ENCODE results near the gene CT47C1. TPM values are rescaled to one million over a fixed set of nuclear protein-coding genes. Genes with fewer than 3 reads are reported as not detected.
A peak's percentile ranks its signal among the peaks of the same experiment; 100 is the strongest.

CT47C1 gene
- total and polyA plus RNA-seq, 2 experiments from 2014 or later: not detected

DNA sequence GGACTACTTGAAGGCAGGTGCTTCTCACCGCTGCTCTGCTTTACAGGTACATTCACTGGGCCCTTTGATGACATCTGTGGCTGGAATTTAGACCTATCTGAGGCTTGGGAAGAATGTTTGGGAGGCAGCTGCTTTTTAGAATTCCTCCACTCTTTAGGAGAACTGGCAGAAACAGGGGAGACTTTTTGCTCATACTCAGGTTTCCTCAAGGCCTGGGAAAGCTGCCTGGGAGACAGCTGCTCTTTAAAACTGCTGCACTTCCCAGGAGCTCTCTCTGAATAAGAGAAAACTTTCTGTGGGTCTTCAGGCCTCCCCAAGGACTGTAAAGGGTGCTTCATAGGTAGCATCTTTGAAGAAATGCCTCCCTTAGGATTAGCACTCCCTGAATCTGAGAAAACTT, 14.3 kb downstream of the CT47C1 start:
- Histone ChIP-seq H3K9me3 (ENCODE audit: low read depth) (no peaks in the 10 kb centered on the region), H3K27me3 (replicated peaks; ENCODE audit: insufficient read depth) (peaks cover 5% of the 10 kb centered on the region; the same call in 1 of the 2 replicates), H3K36me3 (ENCODE audit: low read depth) (no peaks in the 10 kb centered on the region), H3K79me2 (ENCODE audit: insufficient read depth) (no peaks in the 10 kb centered on the region), H3F3A (ENCODE audit: insufficient read depth) (no peaks in the 10 kb centered on the region), H3K9me2 (ENCODE audit: insufficient read depth) (no peaks in the 10 kb centered on the region), H3K4me1 (ENCODE audit: insufficient read depth) (no peaks in the 10 kb centered on the region), H4K20me1 (ENCODE audit: insufficient read depth) (no peaks in the 10 kb centered on the region), H3K4me2 (ENCODE audit: unreplicated experiment) (no peak overlapping the region), H3K27ac (no peak overlapping the region), H2AFZ (no peak overlapping the region), H3K4me3 (no peak overlapping the region), H3K9ac (no peak overlapping the region)
- WGBS, 2 experiments (ENCODE audit: low coverage in 1 of 2, low lambda C conversion rate in 2 of 2, missing lambda C conversion rate in 2 of 2): 50 to 58% methylated on average over 1 of the region's 1 CpG
- in situ Hi-C loops (cut with MboI): no loop called here
- no peak for DNase-seq
- TF ChIP-seq EZH2 (IDR thresholded peaks at IDR 0.05; ENCODE audit: insufficient read depth, poor library complexity, severe bottlenecking): no peak
- TF ChIP-seq EZH2phosphoT487 (IDR thresholded peaks at IDR 0.05; ENCODE audit: insufficient read depth, low read depth): no peak

DNA sequence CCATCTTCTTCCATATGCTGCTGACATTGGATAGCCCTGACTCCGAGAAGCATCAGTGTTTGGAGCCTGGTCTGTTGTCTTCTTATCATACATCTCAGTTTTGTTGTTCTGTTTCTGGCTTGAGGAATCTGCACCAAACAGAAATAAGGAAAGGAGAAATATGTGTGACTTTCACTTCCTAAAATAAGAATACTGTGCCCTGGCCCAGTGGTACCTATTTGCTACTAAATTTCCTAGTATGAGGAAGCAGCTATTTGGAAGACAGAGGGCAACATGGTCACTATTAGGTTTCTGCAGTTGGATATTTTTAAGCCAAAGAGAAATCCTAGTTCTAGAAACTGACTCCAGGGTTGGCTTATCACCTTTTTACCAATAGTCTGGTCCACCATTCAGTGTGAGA, 16.8 kb downstream of the CT47C1 start:
- Histone ChIP-seq H3K9me3 (ENCODE audit: low read depth) (no peaks in the 10 kb centered on the region), H3K9me2 (ENCODE audit: insufficient read depth) (no peaks in the 10 kb centered on the region), H3K4me3 (no peak overlapping the region), H3K79me2 (ENCODE audit: insufficient read depth) (no peaks in the 10 kb centered on the region), H2AFZ (no peak overlapping the region), H3K27ac (no peak overlapping the region), H3K27me3 (replicated peaks; ENCODE audit: insufficient read depth) (peaks cover 5% of the 10 kb centered on the region; the same call in 1 of the 2 replicates), H3K36me3 (ENCODE audit: low read depth) (no peaks in the 10 kb centered on the region), H3F3A (ENCODE audit: insufficient read depth) (0 out of 2 replicates have a peak, but pooled peaks cover under 1% of the 10 kb centered on the region), H3K9ac (no peak overlapping the region), H3K4me2 (ENCODE audit: unreplicated experiment) (no peak overlapping the region), H3K4me1 (ENCODE audit: insufficient read depth) (no peaks in the 10 kb centered on the region), H4K20me1 (ENCODE audit: insufficient read depth) (no peaks in the 10 kb centered on the region)
- 58 to 87% methylated on average over 1 of the region's 1 CpG for WGBS, 2 experiments (ENCODE audit: low coverage in 1 of 2, low lambda C conversion rate in 2 of 2, missing lambda C conversion rate in 2 of 2)
- TF ChIP-seq EZH2phosphoT487 (IDR thresholded peaks at IDR 0.05; ENCODE audit: insufficient read depth, low read depth): no peak
- in situ Hi-C loops (cut with MboI): no loop called here
- DNase-seq: no peak

DNA sequence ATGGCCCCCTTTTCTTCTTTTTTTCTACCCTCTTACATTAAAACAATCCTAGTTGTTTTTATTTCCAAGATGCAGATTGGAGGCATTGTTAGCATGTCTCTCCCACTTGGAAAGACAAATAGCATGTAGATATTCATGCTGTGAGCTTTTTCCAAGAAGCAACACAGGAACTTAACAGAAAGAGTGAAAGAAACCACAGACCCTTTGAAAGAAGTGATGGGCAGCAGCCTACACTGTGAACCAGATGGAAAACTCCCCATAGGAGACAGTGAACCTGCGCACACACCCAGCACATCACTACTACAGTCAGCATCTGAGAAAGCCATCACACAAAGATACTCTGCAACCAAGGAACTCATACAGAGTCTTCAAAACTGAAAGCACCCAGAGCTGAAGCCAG, 17.8 kb downstream of the CT47C1 start:
- Histone ChIP-seq H3K36me3 (ENCODE audit: low read depth) (no peaks in the 10 kb centered on the region), H3F3A (ENCODE audit: insufficient read depth) (0 out of 2 replicates have a peak, but pooled peaks cover 8% of the 10 kb centered on the region), H4K20me1 (ENCODE audit: insufficient read depth) (no peaks in the 10 kb centered on the region), H3K9ac (no peak overlapping the region), H3K79me2 (ENCODE audit: insufficient read depth) (no peaks in the 10 kb centered on the region), H3K4me3 (no peak overlapping the region), H3K9me2 (ENCODE audit: insufficient read depth) (no peaks in the 10 kb centered on the region), H3K27me3 (replicated peaks; ENCODE audit: insufficient read depth) (peaks cover 5% of the 10 kb centered on the region; the same call in 1 of the 2 replicates), H3K4me2 (ENCODE audit: unreplicated experiment) (no peak overlapping the region), H3K9me3 (ENCODE audit: low read depth) (no peaks in the 10 kb centered on the region), H2AFZ (no peak overlapping the region), H3K4me1 (ENCODE audit: insufficient read depth) (peaks cover 1% of the 10 kb centered on the region; the same call in 1 of the 2 replicates), H3K27ac (no peak overlapping the region)
- DNase-seq: no peak
- no peak for TF ChIP-seq EZH2 (IDR thresholded peaks at IDR 0.05; ENCODE audit: insufficient read depth, poor library complexity, severe bottlenecking)
- no peak for TF ChIP-seq EZH2phosphoT487 (IDR thresholded peaks at IDR 0.05; ENCODE audit: insufficient read depth, low read depth)
- whole genome bisulfite sequencing, 2 experiments (ENCODE audit: low coverage in 1 of 2, low lambda C conversion rate in 2 of 2, missing lambda C conversion rate in 2 of 2): 38 to 53% methylated on average over 1 of the region's 1 CpG
- in situ Hi-C loops (cut with MboI): no loop called here

DNA sequence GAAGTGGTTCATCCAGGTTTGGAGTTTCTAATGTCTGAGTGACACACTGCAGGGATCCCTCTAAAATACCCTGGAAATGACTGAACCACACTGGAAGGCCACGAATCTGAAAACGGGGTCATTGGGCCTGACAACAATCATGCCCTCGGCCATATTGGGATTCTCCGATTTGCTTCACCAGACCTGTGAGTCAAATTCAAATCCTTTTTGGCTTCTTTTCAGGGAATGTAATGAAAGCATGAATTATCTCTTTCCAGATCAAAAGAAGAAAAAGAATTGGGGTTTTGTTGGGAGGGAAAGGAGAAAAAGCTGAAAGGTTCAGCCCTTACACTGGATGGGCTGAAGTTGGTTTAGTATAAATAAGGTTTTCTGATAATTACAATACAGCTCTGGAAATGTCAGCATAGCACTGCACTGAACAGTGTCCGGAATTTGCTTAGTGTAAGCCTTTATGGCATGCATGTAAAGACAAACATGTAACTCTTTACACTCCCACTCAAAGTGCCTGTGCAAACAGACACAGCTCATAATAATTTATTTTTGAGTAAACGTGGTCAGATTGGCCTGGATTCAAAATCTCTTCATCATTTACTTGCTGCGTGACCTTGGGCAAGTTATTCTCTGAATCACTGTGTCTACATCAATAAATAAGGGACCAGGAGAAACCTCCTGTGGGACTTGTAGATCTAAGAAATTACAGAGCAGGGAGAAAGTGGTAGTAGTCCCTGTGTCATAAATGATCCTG, 21.4 kb downstream of the CT47C1 start:
- no peak overlapping the region for H3K4me3 ChIP-seq
- H3K27ac ChIP-seq: no peak overlapping the region
- H3K9me2 ChIP-seq (ENCODE audit: insufficient read depth): no peaks in the 10 kb centered on the region
- peaks cover 8% of the 10 kb centered on the region; the same call in 1 of the 2 replicates for H3F3A ChIP-seq (ENCODE audit: insufficient read depth)
- H4K20me1 ChIP-seq (ENCODE audit: insufficient read depth): no peaks in the 10 kb centered on the region
- DNase-seq: peak; percentile 68
- no peak overlapping the region for H3K4me2 ChIP-seq (ENCODE audit: unreplicated experiment)
- no peaks in the 10 kb centered on the region for H3K36me3 ChIP-seq (ENCODE audit: low read depth)
- in situ Hi-C loops (cut with MboI): no loop called here
- no peaks in the 10 kb centered on the region for H3K27me3 ChIP-seq (replicated peaks; ENCODE audit: insufficient read depth)
- peaks cover 18% of the 10 kb centered on the region for H3K4me1 ChIP-seq (ENCODE audit: insufficient read depth)
- WGBS, 2 experiments (ENCODE audit: low coverage in 1 of 2, low lambda C conversion rate in 2 of 2, missing lambda C conversion rate in 2 of 2): 43 to 63% methylated on average over 6 to 7 of the region's 7 CpGs
- no peaks in the 10 kb centered on the region for H3K9me3 ChIP-seq (ENCODE audit: low read depth)
- TF ChIP-seq EZH2 (IDR thresholded peaks at IDR 0.05; ENCODE audit: insufficient read depth, poor library complexity, severe bottlenecking) (no peak), EZH2phosphoT487 (IDR thresholded peaks at IDR 0.05; ENCODE audit: insufficient read depth, low read depth) (no peak)
- H3K9ac ChIP-seq: no peak overlapping the region
- H3K79me2 ChIP-seq (ENCODE audit: insufficient read depth): no peaks in the 10 kb centered on the region
- no peak overlapping the region for H2AFZ ChIP-seq
